Activated CD8-positive, alpha-beta memory T cell treated with anti-CD3 and anti-CD28 coated beads, Interleukin-2, amount 50 U/mL, for 48 hours (primary cell): ENCODE measurements around the gene TIPARP.
"Not testable (repeated sequence)": the region's sequence is repeated elsewhere in the genome, so short reads cannot be mapped to it uniquely, and the experiment has no call there.

Source experiments
- DNase-seq: peaks from one replicate; pipeline ENCODE4 v3.0.0-alpha.2; 2020

TIPARP gene

DNA sequence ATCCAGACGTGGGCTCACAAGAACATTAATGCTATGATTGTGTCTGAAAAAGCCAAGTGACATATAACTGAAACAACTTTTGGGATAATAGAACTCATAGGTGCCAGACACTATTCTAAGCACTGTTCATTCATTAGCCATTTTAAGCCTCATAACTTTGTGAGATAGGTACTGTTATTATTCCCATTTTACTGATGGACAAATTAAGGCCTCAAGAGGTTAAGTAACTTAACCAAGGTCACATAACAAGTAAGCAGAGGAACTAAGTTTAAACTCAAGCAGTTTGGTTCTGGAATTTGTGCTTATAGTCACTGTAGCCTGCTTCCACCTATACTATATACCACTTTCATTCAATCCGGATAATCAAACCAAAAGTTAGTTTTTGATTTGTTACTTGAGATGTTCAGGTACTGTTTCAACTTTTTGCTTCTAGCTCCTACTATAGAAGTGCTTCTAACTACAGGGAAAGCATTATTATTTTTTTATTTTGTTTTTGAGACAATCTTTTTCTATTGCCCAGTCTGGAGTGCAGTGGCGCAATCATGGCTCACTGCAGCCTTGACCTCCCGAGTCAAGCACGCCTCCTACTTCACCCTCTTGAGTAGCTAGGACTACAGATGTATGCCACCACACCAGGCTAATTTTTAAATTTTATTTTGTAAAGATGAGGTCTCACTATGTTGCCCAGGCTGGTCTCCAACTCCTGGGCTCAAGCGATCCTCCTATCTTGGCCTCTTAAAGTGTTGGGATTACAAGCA lies 41.9 kb downstream of the TIPARP start:
- DNase-seq, result no peak

DNA sequence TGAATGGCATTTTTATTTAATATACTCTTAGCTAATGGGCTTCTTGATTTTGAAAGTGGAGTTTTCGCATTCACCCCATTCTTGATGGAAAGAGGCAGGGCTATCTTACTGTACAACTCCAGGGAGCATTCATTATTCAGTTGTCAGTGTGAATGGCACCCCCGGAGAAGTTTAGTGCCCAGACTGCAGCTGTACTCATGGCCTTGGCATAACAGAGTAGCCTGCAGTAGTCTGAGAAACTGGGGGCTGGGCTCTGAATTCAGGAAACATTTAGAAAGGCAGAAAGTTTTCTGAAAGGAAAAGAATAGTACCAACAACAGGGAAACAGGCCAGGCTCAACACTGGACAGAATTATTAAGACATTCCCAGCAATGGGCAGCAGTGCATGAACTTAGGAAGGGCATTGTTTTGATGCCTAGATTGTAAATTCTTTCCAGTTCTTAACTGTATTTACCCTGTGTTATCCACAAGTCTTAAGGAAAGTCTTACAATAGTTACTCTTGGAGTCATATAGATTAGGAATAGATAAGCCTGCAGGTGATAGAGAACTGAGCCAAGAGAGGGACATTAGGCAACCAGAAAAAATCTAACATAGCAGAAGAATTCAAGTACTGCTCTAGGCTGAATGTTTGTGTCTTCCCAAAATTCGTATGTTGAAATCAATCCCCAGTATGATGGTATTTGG lies 44.4 kb downstream of the TIPARP start:
- DNase-seq, result no peak

DNA sequence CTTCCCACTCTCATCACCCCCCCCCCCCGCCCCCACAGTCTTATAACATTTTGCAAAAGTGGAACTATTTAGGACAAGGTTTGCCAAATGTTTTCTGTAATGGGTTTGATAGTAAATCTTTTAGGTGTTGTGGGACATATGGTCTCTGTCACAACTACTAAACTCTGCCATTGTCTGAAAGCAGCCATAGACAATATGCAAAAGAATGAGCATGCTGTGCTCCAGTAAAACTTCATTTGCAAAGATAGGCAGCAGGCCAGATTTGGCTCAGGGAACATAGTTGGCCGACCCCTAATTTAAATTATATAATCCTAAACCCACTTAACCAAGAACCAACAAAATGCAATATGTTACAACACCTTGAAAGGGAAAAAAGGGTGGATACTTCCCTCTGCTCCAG lies 46.4 kb downstream of the TIPARP start:
- no peak for DNase-seq

DNA sequence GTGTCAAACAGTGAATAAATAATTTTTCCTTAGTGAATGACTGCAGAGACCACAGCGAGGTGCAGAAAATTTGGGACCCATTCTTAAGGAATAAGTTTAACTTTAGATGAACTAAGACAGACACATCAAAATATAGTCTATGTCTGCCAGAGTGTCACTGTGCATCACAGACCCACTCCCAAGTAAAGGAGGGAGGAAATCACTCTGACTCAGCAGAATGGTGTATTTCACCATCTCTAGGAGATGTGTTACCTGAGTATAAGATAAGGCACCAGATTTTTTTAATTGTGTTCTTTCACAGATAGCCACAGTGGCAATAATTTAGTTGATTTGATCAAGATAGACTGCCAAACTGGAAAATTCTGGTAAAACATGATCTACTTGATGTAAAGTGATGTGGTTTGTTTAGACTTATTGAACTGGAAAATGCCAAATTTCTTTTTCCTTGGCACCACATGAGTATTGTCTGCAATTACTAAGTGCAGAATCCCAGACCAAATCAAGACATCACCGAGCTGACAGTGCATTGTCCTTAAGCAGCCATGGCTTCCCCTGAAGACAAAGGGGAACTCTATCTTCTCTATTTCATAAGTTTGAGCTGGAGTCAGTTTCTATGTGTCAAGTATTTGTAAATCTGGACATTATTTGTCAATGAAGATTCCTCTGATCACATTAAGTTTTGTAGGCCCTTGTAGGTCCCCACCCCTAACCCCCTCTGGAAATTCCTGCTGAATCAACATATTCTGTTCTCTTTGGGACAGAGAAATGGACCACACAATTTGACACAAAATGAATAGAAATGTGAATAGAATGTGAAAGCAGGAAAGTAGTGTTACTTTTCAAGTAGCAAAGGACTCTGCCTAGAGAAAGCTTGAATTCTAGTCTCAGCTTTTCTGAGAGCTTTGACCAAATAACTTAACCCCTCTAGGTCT lies 47.6 kb downstream of the TIPARP start:
- DNase-seq, result no peak

DNA sequence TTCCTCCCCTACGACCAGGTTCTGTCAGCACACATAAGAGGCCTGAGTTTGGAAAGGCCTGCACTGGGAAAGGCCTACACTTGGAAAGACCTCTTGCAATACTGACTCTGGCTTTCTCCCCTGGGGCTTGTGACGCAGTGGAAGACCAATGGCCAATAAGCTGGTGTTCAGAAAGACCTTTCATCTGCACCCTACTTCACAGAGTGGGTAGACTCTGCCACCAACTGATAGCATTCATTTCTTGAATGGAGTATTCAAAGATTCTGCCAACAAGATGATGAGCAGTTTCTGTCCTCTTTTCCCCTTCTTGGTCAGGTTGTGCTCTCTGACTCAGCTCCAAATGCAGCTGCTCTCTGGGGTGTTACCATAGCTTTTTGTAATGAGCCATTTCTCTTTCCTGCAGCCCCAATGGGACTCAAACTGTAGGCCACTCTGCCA lies 48.8 kb downstream of the TIPARP start:
- no peak for DNase-seq

DNA sequence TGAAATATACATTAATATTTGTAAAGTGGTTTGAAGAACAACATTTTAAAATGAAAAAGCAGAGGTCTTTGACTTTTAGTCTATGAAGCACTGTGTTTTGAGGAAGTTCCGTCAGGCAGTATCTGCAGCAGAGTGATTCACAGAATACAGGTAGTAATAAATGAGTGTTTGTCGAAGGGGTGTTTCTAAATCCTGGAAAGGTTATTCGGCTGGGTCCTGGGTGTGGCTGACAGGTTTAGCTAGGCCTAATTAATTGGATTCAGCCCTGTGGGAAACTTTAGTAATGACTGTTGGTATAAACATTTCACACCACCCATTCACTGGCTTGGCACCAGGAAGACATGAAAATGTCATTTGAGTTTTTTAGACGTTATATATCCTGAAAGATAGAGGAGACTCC lies 51.3 kb downstream of the TIPARP start:
- DNase-seq, result no peak

DNA sequence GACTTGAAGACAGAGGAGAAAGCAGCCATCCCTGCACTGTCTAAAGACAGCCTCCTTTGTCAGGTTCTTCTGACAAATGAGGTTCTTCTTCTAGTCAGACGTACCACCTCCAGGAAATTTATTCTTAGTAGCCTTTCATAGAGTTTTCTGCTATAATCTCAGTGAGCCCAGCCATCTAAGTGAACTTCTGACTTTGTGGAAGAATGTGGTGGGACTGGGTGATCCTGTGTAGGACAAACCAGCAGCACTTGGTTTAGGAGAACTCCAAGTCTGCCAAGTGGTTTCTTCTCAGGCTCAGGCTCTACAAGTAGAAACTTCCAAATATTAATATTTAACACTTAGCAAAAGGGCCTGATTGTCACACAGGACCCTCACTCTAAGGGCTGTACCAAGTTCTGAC lies 52.1 kb downstream of the TIPARP start:
- no peak for DNase-seq

DNA sequence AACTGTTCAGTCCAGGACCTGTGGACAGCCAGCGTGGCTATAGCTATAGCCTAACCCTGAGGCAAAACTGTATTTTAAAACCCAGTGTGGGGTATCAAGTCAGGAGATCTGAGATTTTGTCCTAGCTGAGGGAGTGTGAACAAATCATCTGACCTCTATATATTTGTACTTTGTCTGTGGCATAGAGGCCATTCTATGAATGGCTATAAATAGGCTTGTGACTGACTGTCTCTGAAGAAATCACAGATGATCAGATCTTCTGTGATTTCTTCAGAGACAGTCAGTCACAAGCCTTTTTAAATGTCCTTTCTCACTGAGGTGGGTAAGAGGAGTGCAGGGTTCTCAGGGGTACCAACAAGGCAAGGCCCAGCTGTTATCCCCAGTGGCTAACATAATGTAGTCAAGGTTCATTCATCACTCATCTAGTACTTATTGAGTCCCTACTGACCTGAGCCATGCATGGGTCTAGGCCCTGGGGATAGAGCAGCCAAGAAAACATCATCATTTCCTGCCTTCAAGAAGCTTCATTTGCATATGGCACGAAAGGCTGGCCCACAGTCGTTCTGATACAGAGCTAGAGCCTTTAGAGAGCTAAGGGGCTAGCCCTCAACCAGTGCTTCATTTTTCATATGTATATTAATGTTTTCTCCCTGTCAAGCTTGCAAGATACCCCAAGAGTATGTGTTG lies 53.3 kb downstream of the TIPARP start:
- DNase-seq, result no peak

DNA sequence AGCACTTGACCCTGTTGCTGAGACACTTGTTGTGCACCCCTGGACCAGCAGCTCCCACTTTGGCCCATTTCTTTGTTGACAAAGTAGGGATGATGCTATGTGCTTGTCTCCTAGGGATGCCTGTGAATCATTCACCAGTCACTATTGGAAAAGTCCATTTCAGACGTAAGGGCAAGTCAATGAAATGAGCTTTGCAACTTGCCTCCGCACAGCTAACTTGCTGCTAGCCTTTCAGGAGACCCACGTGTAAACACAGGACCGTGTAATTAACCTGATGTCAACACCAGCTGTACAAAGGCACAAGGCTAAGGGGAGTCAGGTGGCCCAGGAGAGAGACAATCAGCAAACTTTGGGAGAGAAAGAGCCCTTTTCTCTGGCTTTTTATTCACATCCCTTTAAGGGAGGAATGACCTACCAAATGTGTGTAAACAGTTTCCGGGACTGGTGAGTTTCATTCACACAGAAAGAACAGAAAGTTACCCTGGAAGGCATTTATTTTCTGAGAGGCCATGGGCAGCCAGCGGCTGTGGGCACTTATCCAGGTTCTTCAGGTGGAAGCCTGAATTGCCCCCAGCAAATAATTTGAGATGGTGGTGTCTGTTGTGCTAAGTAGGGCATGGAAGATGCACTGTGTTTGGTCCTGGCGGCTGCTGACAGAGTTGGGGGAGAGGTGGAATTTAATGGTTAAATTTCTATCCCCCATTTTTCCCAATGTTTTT lies 54.0 kb downstream of the TIPARP start:
- DNase-seq, result no peak

DNA sequence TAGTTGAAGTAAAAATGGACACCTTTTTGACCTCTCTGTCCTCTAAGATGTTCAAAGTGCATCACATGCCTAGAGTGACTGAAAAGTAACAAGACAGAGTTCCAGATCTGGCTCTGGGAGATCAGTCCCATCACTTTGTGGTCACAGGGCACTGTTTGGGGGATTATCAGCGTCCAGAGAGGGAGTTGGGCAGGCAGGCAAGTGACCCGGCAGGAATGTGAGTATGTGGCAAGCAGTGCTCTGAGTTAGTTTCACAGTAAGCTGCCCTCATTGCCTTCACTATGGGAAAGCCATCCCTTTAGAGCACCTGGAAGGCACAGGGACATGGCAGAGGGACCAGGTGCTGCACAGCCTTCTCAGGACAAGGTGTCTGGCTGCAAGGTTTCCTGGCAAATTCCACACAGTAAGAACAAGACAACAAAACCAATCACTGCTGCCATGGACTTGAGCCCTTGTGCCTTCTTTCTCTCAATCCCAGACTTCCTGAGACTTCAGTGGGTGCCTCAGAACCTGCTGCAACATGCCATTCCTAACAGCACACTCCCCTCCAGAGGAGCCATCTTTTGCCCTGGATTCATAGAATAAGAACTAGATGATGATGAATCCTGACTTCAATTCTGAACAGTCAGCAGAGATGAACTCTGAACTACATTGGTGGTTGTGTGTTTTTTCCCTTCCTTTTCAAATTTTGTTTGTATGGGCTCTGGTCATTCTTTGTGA lies 55.2 kb downstream of the TIPARP start:
- DNase-seq, result no peak

DNA sequence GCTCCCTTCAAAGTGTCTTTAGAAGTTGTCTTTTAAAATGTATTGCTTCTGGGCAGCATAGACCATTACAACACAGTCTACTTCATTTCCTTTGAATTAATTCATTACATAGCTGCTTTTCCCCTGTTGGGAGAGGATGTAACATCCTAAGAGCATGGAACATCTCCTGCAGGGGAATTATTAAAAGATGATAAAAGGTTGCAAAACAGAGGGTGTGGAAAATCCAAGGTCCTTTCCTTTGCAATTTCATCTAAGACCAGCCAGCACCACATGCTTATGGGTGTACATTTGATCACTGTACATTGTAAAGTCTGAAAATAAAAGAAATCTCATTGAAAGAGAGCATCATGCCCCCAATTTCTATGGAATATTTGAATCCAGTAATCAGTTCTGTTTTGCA lies 57.4 kb downstream of the TIPARP start:
- no peak for DNase-seq

DNA sequence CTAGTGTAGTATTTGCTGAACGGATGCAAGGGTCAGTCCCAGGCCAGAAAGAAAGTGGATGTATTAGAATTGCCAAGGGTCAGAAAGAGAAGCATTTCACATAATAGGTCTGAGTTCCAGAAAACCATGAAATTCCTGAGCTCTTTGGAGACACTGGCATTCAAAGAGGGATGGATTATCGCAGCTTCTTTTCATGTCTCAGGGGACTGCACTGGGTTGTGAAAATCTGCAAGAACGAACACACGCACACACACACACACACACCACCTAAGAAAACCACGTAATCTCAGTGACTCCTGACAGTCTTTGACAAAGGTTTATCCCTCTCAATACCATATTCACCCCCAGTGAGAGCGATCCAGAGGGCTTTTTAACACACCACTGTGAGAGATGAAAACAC lies 57.9 kb downstream of the TIPARP start:
- no peak for DNase-seq

DNA sequence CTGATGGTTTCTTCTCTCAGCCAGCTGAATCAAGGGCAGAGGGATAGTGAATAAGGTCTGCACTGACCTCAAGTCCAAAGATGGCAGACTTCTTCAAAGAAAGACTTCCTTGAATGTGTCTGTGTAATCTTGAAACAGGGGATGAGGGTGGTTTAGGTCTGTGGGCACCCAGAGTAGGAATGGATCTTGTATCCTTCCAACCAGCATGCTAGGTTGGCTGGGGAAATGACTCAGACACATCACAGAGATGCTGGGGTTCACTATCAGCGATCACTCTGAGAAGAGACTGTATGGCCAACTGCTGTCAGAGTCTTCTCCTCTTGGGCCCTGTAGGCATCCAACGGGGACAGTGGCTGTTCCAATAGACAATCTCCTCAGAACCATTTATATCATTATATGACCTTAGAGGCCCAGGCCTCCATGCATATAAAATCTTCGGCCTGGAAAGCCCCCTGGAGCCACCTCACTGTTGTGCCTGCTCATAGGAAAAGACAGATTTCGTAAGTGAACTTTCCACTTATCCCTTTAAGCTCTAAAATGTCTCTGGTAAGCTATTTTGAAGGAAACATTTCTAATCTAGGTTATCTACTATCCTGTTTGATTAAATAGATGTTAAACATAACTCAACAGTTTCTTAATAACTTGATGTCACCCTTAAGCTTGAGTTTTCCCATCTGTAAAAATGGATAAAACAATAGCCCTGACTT lies 58.5 kb downstream of the TIPARP start:
- DNase-seq, result no peak

DNA sequence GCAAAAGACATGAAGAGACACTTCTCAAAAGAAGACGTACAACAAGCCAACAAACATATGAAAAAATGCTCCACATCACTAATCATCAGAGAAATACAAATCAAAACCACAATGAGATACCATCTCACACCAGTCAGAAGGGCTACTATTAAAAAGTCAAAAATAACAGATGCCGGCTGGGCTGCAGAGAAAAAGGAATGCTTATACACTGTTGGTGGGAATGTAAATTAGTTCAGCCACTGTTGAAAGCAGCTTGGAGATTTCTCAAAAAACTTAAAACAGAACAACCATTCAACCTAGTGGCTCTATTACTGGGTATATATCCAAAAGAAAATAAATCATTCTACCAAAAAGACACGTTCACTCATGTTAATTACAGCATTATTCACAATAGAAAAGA lies 60.3 kb downstream of the TIPARP start:
- DNase-seq, result not testable (repeated sequence)

DNA sequence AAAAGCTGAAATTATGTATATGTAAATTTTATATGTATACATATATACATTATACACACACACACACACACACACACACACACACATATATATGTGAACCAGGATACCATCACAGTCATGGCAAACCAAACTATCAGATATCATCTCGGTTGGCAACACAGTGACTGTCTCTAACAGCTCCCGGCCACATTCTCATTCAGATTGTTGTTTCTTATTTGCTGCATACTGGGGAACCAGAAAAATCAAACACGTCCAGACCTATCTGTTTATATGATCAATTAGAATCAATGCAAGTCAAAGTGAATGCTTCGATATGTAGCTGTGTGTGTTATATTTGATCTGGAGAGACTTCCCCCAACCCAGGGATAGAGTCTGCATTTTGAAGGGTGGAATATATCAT lies 61.1 kb downstream of the TIPARP start:
- no peak for DNase-seq

DNA sequence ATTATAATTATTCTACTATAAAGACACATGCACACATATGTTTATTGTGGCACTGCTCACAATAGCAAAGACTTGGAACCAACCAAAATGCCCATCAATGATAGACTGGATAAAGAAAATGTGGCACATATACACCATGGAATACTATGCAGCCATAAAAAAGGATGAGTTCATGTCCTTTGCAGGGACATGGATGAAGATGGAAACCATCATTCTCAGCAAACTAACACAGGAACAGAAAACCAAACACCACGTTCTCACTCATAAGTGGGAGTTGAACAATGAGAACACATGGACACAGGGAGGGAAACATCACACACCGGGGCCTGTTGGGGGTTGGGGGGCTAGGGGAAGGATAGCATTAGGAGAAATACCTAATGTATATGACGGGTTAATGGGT lies 62.7 kb downstream of the TIPARP start:
- DNase-seq, result not testable (repeated sequence)

DNA sequence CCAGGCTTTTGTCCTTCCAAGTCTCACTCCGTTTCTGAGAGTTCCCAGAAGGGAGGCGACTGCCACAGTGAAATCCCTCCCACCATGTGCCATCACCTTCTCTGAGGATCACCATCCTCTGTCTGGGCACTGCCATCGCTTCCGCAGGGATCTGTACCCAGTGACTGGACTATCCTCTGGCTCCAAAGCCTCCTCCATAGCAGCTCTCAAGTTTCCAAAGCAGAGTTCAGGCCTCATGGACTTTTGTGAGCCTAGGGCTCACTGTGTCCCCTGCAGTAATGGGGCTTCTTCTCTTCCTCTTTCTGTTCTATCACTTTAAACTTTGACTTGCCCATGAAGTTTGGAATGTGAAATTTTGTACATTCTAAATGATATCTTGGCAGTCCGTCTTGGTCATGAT lies 63.9 kb downstream of the TIPARP start:
- DNase-seq, result no peak

DNA sequence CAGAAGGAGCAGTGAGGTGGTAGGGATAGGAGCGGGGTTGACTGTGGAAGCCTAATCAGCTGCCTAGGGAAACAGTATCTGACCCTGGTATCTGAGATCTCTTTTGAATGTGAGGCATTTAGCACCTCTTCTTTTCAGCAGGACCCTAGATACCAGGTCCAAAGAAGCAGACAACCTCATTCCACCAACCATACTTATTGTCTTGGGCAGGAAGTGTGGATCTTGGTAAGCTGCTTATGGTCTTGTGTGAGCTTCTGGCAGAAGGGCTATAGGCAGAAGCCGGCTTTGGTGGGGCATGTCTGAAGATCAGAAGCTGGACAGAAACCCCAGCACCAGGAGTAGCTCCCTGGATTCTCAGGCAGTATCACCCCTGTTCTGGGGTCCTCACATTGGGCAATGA lies 65.6 kb downstream of the TIPARP start:
- DNase-seq, result no peak

DNA sequence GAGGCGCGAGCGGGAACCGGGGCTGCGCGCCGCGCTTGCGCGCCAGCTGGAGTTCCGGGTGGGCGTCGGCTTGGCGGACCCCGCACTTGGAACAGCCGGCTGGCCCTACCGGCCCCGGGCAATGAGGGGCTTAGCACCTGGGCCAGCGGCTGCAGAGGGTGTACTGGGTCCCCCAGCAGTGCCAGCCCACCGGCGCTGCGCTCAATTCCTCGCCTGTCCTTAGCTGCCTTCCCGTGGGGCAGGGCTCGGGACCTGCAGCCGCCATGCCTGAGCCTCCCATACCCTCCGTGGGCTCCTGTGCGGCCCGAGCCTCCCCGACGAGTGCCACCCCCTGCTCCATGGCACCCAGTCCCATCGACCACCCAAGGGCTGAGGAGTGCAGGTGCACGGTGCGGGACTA lies 66.2 kb downstream of the TIPARP start:
- DNase-seq, result not testable (repeated sequence)

DNA sequence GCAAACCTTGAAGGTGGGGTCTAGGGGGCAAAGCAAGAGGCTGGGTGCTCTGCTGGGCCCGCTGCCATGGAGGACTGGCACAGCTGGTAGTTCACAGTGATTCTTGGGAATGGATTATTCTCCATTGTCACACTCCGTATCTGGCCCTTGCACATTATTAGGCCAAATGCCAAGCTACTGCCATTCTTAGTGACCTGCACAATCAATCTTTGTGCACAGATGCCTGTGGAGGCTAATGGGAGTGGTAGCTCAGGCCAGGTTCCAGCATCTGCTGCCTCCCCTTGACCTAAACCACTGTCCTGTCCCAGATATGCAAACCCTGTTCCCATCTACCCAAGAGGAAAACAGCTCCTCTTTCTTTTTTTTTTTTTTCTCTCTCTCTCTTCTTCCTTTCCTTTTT lies 67.5 kb downstream of the TIPARP start:
- no peak for DNase-seq

DNA sequence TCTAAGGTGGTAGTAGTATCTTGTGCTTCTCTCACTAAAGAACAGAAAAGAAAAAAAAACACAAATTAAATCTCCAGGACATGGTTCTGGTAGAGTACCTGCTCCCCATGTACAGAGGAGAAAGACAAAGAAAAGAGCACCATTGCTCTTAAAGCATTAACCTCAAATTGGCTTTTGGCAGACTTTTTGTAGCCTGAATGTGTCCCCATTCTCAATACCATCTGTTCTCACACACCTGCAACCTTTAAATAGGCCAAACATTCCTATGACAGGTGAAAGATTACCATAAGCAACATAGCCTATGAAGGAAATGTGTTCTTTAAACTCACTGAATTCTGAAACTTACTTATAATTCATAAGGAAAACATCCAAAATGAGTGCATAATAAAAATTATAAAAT lies 68.0 kb downstream of the TIPARP start:
- no peak for DNase-seq
